ENCODE measurements around the gene RERE.

Gene RERE

DNA sequence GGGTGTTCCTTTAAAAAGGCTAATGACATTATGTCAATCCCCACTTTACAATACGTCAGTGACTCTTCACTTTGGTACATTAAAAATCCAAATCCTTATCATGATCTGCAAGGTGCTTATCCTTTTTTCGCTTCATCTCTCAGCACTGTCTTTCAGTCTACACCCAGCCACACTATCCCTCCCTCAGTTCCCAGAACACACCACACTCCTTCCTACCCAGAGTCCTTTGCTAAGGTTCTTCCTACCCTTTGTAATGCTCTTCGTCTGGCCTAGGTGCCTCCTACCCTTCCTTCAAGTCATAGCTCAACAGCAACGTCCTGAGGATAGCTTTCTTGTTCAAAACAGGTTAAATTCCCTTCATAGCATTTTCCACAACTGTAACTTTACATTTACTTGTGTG, 152.6 kb downstream of the RERE start:
- no peak for DNase-seq (ENCODE audit: low read depth)

DNA sequence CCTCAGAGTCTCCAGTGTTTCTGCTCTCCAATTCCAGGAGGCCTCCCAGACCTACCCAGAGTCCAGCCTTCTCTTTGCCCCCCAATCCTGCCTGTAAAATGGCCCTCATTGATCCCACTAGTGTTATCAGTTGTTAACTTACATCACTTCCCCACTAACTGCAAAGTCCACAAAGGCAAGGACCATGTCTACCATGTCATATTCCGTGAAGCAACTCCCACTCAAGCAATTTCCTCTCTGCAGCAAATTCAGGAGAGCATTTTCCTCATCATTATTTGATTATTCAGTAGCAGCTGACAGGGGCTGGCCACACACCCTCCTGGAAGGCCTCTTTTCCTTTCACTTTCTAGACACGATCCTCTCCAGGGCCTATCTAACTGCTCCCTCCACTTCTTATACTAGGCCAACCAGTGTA, 153.5 kb downstream of the RERE start:
- no peak for DNase-seq (ENCODE audit: low read depth)

DNA sequence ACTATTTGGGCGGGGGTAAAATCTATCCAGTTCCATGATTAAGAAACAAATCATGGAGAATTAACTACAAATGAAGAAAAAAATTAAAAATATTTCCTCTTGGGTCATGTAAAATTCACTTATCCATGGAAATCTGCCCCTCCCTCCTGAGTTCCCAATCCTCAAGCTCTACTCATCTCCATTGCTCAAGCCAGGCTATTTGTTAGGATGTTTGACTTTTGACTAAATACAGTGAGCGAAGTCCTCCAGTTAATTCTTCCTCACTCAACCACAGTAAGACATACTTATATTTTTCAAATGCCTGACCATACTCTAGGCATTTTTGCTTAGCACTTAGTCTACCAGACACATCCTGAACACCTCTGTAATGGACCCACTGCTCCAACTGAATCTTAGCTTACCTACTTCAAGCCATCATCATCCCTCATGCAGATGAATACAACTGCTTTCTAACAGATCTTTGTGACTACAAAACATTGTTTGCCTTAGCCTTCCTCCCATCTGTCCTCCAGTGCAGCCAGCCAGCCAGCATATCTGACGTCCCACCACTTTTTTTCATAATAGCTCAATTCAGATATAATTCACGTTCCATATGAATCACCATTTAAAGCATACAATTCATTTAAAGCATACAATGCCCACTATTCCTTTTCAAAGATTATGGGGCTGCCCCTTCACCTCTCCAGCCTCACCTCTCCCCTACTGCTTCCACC, 154.2 kb downstream of the RERE start:
- DNase-seq (ENCODE audit: low read depth): peak; percentile 33

DNA sequence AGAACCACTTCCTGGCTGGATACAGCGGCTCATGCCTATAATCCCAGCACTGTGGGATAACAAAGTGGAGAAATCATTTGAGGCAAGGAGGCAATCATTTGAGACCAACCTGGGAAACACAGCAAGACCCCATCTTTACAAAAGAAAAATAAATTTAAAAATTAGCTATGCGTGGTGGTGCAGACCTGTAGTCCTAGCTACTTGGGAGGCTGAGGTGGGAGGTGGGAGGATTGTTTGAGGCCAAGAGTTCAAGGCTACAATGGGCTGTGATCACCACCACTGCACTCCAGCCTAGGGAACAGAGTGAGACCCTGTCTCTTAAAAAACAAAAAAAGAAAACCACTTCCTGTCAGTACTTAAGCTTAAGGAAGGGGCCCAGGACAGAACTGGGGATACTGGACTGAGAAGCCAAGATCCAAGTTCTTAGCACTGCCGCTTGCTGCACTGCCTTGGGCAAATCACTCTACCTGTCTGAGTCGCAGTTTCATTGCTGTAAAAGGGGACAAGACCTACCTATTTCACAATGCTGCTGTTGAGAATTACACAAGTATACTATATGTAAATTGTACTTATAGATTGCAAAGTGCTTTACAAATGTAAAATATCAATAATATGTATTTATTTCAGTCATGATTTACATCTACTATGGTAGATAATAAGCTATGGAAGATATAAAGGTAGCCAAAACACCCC, 154.9 kb downstream of the RERE start:
- DNase-seq (ENCODE audit: low read depth): no peak

DNA sequence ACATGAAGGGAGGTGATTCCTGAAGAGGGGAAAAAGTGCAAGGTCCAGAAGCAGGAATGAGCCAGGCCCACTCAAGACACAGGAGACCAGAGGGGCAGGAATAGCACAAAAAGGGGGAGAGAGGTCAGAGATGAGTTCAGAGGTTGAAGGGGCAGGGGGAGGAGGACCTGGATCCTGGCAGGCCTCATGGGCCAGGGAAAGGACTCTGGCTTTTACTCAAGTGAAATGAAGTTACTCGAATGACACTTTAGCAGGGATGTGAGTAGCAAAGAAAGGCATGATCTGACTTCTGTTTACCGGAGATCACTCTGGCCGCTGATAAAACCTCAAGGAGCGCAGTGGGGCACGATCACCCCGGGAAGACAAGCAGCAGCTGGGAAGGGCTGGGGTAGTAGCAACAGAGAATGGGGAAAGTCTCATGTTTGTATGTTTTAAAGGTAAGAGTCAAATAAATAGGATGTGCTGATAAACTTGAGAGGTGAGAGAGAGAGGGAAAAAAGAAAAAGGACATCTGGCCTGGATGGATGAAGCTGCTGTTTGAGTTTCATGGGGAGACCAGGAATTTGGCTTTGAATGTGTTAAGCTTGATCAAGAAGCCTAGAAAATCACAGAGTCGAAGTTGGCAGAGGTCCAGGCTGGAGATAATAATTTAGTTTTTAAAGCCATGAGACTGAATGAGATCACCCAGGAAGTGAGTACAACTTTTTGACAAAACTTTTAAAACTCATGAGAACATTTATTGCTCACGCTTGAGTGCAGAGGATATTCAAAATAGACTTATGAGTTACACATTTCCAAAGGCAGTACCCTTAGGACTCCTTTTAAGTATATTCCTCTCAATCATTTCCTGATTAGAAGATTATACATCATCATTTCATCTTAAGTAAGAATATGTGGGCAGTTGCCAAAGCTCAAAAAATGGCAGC, 156.0 kb downstream of the RERE start:
- DNase-seq (ENCODE audit: low read depth): peak; percentile 93

DNA sequence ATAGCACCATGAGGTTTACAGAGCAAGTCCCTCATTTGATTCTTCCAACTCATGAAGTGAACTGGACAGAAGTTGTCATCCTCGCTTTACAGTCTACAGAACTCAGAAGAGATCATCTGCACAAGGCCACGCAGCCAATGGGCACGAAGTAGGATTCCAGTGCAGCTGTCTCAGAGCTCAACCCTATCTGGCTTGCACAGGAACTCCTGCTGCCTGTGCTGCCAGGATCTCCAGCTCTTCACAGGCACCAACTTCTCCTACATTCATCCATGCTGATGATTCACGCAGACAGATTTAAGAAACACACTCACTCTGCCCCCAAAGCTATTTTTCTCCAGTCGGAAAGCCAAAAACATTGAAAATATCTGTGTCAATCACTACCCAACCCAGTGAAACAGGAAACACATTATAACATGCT, 157.0 kb downstream of the RERE start:
- DNase-seq (ENCODE audit: low read depth): peak; percentile 97

DNA sequence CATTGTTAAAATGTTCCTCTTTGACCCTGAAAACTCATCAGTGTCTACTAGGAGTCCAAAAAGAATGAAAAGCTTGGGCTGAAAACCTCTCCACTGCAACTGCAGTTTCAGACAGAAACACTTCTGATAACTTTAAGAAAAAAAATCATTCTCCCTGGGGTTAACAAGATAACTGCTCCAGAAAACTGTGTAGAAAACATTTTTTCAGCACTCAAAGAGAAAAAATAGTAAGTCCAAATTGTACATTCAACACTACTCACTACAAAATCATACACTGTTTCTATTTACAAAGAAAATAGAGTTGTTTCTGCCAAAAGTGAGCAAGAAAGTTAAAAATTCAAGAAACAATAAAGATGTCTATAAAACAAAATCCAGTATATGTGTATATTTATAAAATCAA, 157.8 kb downstream of the RERE start:
- DNase-seq (ENCODE audit: low read depth): no peak

DNA sequence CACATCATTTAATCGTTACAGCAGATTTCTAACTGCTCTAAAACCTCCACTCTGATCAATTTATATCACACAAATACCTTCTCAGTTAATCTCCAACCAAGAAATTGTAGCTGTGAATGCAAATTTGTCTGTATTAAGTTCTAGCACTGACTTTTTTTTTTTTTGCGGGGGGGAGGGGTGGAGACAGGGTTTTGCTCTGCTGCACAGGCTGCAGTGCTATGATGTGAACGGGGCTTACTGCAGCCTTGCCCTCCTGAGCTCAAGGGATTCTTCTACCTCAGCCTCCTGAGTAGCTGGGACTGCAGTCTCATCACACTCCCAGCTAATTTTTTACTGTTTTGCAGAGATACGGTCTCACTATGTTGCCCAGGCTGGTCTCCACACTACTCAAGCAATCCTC, 163.6 kb downstream of the RERE start:
- DNase-seq (ENCODE audit: low read depth): no peak

DNA sequence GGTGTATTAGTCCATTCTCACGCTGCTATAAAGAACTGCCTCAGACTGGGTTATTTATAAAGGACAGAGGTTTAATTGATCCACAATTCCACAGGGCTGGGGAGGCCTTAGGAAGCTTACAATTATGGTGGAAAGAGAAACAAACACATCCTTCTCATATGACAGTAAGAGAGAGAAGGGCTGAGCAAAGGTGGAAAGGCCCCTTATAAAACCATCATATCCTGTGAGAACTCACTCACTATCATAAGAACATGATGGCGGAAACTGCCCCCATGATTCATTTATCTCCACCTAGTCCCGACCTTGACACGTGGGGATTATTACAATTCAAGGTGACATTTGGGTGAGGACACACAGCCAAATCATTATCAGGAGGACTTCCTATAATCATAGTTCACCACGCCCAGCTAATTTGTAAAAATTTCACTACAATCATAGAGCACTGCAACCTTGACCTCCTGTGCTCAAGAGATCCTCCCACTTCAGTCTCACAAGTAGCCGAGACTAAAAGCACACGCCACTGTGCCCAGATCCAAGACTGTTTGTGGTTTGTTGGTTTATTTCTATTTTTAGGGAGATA, 164.9 kb downstream of the RERE start:
- DNase-seq (ENCODE audit: low read depth): no peak

DNA sequence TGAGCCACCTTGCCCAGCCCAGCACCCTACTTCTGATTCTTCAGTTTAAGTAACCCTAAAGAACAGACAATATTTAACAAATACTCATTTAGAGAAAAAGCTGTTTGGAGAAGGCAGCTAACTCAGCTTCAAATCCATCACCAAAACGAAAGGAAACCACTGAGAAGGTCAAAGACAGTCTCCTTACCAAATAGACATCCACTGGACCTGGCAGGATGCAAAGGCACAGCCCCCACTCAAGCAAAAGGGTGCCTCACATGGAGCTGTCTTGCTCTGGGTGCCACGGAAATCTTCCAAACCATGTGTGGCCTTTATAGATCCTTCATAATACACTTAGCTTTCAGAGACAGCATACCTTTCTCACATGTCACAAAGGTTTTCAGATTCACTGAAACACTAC, 165.5 kb downstream of the RERE start:
- no peak for DNase-seq (ENCODE audit: low read depth)

DNA sequence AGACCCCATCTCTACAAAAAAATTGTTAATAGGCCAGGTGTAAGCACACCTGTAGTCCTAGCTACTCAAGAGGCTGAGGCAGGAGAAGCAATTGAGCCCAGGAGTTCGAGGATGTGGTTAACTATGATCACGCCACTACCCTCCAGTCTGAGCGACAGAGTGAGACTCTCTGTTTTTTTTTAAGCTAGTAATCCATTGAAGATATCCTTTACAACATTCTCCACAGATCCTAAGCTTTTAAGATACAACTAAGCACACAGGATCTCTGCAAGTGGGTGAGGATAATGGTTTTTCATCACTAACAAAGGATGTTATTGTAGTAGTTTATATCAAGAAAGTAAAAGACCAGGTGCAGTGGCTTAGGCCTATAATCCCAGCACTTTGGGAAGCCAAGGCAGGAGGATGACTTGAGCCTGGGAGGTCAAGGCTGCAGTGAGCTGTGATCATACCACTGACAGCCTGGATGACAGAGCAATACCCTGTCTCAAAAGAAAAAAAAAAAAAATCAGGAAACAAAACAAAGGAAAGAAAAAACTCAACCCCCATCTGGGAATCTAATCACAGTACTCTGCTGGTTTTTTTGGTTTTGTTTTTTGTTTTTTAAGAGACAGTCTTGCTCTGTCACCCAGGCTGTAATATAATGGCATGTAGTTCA, 166.1 kb downstream of the RERE start:
- DNase-seq (ENCODE audit: low read depth): no peak

DNA sequence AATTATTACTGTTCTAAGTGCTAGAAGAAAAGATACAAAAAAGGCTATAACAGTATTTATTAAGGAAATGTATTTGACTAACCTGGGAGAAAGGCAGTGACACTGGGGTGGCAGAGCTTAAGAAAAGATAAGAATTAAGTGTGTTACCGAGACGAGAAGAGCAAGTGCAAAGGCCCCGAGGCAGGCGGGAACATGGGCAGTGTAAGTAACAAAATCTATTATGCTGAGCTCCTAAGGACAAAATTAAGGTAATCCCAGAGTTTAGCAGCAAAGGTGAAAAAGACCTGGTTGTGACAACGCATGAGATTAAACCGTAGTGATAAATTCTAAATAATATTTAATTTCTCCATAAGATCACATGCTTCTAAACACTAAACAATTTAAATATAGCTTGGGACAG, 167.6 kb downstream of the RERE start:
- DNase-seq (ENCODE audit: low read depth): no peak

DNA sequence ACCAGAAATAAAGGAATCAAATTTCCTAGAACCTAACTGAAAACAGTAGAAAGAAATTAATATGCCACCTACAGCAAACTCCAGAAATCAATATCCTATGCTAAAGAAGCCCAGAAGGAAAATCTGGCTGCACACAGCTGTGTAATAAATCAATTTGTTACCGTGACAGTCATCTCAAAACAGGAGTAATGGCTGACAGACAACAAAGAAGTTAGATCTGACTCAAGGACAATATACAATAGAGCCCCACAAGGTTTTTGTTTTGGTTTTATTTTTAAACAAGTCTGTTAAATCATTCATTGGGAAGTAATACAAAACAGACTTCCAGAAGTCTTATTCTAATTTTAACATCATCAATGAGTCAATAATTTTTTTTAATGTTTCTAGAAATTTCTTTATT, 168.4 kb downstream of the RERE start:
- DNase-seq (ENCODE audit: low read depth): no peak

DNA sequence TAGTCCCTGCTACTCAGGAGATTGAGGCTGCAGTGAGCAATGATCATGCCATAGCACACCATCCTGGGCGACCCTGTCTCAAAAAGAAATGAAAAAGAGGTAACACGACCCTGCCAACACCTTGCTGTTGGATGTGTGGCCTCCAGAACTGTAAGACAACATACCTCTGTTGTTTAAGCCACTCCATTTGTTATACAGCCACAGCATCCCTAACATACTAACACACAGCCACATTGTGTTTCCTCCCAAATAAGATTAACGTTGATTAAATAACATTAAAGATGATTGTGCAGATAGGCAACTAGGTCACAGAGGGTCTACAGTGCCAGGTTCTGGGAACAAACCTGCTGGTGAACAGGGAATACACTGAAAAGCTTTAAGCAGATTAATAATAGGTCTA, 170.4 kb downstream of the RERE start:
- DNase-seq (ENCODE audit: low read depth): no peak

DNA sequence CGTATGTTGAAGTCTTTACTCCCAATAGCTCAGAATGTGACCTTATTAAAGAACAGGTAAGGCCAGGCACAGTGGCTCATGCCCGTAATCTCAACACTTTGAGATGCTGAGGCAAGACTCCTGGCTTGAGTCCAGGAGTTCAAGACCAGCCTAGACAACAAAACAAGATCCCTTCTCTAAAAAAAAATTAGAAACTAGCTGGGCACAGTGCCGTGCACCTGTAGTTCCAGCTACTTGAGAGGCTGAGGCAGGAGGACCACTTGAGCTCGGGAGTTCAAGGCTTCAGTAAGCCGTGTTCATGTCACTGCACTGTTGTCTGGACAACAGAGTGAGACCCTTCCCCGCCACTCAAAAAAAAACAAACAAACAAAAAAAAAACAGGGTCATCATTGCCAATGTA, 171.3 kb downstream of the RERE start:
- DNase-seq (ENCODE audit: low read depth): no peak

DNA sequence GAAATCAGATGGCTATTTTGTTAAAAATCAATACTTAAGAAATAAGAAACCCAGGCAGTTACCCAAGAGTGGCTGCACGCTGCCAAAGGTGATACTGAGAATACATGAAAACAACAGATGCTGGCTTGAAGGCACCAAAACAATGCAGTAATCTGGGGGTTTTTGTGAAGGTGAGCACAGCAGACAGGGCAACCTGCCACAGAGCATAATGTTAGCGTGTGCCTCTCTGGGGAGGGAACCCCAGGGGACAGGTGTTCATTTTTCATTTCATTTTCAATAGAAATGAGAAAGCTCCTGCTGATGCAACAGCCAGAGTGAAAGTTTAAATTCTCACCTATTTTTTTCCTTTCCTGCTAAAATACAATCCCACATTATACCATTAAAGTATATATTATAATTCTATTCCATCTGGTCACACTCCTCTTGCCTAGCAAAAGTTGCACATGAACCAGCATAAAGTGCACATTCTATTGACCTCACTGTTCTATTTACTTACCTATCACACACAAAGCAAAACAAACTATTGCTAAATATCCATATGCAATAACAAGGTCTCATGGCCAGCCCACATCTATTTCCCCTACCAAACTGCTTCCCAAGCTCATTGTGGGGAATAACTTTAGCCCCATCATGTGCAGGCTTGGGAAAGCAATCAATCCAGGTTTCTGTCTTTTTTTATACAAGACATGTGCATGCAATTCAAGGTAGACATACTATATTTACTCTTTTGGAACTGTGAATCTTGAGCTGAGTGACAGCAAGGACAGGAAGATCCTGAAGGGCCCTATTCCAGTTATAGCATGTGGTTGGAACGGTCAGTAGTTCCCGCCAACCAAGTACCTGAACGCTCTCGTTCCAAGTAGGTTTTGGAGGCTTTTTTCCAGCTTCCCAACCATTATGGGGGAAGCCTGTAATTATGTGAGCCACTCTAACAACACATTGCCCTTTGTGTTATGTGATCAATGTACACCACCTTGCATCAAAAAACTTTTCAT, 173.6 kb downstream of the RERE start:
- DNase-seq (ENCODE audit: low read depth): no peak

DNA sequence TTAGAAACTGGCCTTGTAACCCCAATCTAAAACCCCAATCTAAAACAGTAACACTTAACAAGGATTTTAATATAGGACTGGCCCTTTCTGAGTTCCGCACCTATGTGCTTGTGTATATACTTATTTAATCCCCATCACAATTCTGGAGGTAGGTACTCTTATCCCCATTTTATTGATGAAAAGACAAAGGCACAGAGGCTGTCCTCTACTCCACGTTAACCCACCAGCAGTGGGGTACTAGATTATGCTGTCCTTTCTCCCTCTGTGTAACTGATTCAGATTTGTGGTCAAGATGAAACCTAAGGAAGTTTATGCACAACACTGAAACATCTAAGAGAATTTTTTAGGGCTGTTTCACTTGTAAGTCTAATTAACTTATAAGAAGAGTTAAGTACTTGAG, 175.3 kb downstream of the RERE start:
- DNase-seq (ENCODE audit: low read depth): no peak

DNA sequence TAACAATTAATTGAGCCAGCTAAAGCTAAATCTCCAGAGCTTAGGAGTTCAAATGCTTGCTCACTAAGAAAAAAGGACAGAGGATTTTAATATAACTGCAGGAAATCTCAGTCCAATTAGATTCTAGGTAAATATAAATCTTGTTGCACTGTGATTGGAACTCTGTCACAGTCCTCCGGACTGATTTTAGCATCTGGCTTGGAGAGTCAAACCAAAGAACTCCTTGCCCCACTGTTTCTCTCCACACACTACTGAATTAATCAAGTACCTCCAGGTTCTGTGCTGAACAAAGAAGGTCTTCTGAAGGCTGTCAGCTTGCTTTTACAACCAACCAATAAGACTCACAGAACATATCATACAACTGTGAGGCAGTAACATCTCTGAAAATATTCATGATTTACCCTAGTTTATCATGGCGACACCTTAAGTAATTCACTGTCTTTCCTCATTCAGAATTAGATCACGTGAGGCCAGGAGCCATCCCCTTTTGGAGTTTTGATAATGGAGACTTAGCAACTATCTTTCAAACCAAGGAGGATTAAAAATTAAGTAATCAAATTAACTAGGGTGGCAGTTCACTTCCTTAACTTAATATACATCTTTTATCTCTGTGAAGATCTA, 176.0 kb downstream of the RERE start:
- no peak for DNase-seq (ENCODE audit: low read depth)

DNA sequence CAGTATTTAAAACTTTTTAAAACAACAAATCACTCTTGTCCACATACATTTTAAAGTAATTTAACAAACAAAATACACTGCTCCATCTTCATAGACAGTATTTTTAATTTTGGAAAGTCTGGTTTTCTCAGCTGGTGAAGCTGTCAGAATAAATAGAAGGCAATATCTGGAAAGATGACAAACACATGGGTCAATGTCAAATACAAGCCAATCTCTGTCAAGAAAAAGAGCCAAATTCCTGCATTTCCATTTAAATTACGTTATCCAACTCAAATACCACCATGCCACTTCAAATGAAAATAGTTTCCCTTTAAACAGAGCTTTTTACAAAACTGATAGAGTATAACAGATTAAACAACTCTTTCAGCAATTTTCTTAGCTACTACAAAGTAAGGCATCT, 176.5 kb downstream of the RERE start:
- DNase-seq (ENCODE audit: low read depth): no peak

DNA sequence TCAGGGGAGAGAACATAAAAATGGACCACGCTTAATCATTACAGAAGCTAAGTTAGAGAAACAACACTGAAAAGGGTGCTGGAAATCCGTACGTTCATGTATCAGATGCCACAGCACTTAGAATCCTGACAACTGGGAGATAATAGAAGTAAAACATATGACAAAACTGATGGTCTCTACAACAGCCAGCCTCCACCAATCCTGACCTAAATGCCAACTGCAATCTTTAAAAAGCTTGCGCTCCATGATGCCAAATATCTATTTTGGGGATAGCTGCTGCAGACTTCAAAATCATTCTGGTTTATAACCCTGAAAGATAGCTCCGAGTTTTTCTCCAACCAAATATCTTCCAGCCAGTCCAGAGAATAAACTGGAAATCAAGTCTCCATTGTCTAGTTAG, 178.3 kb downstream of the RERE start:
- DNase-seq (ENCODE audit: low read depth): no peak
